ENCODE results near the gene HEXB.
"Not testable (repeated sequence)": the region's sequence is repeated elsewhere in the genome, so short reads cannot be mapped to it uniquely, and the experiment has no call there.

GRCh38 chr5:74748742-74749141, 63.7 kb downstream of the HEXB start:
- TF ChIP-seq CTCF, POLR2A, EP300 (IDR thresholded peaks at IDR 0.05): not testable (repeated sequence)

Data from ovary (tissue), 3 donors.